Gastroesophageal sphincter (tissue), 4 donors: ENCODE measurements around the gene MRGPRG. TPM values are rescaled to one million over a fixed set of nuclear protein-coding genes. Genes with fewer than 3 reads are reported as not detected.

Experiments used
- ATAC-seq: fragments of 150-250 bp; one replicate; pipeline ENCODE4 v1.9.1; 2016; ENCODE audit warnings: mild to moderate bottlenecking, moderate library complexity
- H3K27ac ChIP-seq, 4 donors: fragments of 200-600 bp; sonication (generic) in 3 of 4; 1 replicate in 3 of 4; 2 replicates in 1 of 4; pipeline ENCODE4 v1.5.1; 2016 to 2019
- H3K27me3 ChIP-seq: fragments of 200-600 bp; sonication (generic); one replicate; pipeline ENCODE4 v1.5.1; 2019
- H3K36me3 ChIP-seq, 2 donors: fragments of 200-600 bp; sonication (generic); one replicate each; pipeline ENCODE4 v1.5.1; 2019; ENCODE audit warnings: control low read depth in 1 of 2
- H3K4me1 ChIP-seq, 3 donors: fragments of 200-600 bp; sonication (generic); 1 replicate in 2 of 3; 2 replicates in 1 of 3; pipeline ENCODE4 v1.5.1; 2016 to 2019; ENCODE audit warnings: control low read depth in 2 of 3
- H3K4me3 ChIP-seq, 2 donors: fragments of 200-600 bp; sonication (generic); one replicate each; pipeline ENCODE4 v1.5.1; 2019; ENCODE audit warnings: mild to moderate bottlenecking in 1 of 2, moderate library complexity in 1 of 2
- H3K9me3 ChIP-seq, 3 donors: fragments of 200-600 bp; sonication (generic); one replicate each; pipeline ENCODE4 v1.5.1; 2017 to 2019; ENCODE audit warnings: control low read depth in 2 of 3
- CTCF ChIP-seq, 4 experiments: fragments of 200-600 bp in 2 of 4; fragments of 450-650 bp in 2 of 4; sonication (generic) in 1 of 4; IDR thresholded peaks; one replicate each; pipeline ENCODE4 v1.5.1; 2017 to 2019; ENCODE audit warnings: antibody characterized with exemption in 4 of 4, mild to moderate bottlenecking in 2 of 4, moderate library complexity in 2 of 4
- EP300 ChIP-seq: sonication (generic); formaldehyde crosslinking; IDR thresholded peaks from one replicate; pipeline ENCODE4 v1.6.1; 2017; ENCODE audit warnings: antibody characterized with exemption, mild to moderate bottlenecking
- POLR2A ChIP-seq, 2 donors: fragments of 450-650 bp; IDR thresholded peaks; one replicate each; pipeline ENCODE4 v1.6.1; 2017; ENCODE audit warnings: antibody characterized with exemption in 2 of 2, mild to moderate bottlenecking in 2 of 2, moderate library complexity in 1 of 2
- POLR2AphosphoS5 ChIP-seq: sonication (generic); formaldehyde crosslinking; IDR thresholded peaks from one replicate; pipeline ENCODE4 v1.6.1; 2017; ENCODE audit warnings: antibody characterized with exemption
- WGBS, 2 donors: methylation state at CpG; one replicate each; pipeline ENCODE4 v1.1.5; 2018; ENCODE audit warnings: low coverage in 1 of 2; 5-methylcytosine and 5-hydroxymethylcytosine counted together
- total RNA-seq, 4 donors: library from RNA; depleted of rRNA; stranded (reverse); fragments of >200 nt; gene quantifications; one replicate each; pipeline ENCODE4 v1.1.0, GENCODE V29; 2016

Gene MRGPRG
- total RNA-seq, 4 donors from 2014 or later, result not detected

- no peak overlapping the region for H3K27ac ChIP-seq
- H3K36me3 ChIP-seq, result no peaks in the 10 kb centered on the region
- ATAC-seq, result no peak
- peaks cover 0 to 9% (median 1%) of the 10 kb centered on the region in 3 donors for H3K9me3 ChIP-seq
- no peaks in the 10 kb centered on the region for H3K27me3 ChIP-seq
- H3K4me3 ChIP-seq, result no peak overlapping the region
- no peaks in the 10 kb centered on the region for H3K4me1 ChIP-seq
- TF ChIP-seq POLR2A (IDR thresholded peaks at IDR 0.05), result no peak
- no peak for TF ChIP-seq POLR2AphosphoS5
- no peak for TF ChIP-seq CTCF (IDR thresholded peaks at IDR 0.05)
These were observed 42.1 kb downstream of the MRGPRG start for GRCh38 chr11:3176487-3176886.

- H3K4me1 ChIP-seq, result peaks cover 0 to 5% (median 4%) of the 10 kb centered on the region in 3 donors
- H3K27me3 ChIP-seq, result no peaks in the 10 kb centered on the region
- H3K27ac ChIP-seq, result no peak overlapping the region
- ATAC-seq, result no peak
- no peaks in the 10 kb centered on the region for H3K36me3 ChIP-seq
- no peak overlapping the region for H3K4me3 ChIP-seq
- peaks cover 0 to 9% (median 1%) of the 10 kb centered on the region in 3 donors for H3K9me3 ChIP-seq
- TF ChIP-seq POLR2AphosphoS5, result no peak
- no peak for TF ChIP-seq CTCF (IDR thresholded peaks at IDR 0.05)
- TF ChIP-seq POLR2A (IDR thresholded peaks at IDR 0.05), result no peak
- TF ChIP-seq EP300, result no peak
These were observed 43.4 kb downstream of the MRGPRG start for GRCh38 chr11:3175194-3175593.

DNA sequence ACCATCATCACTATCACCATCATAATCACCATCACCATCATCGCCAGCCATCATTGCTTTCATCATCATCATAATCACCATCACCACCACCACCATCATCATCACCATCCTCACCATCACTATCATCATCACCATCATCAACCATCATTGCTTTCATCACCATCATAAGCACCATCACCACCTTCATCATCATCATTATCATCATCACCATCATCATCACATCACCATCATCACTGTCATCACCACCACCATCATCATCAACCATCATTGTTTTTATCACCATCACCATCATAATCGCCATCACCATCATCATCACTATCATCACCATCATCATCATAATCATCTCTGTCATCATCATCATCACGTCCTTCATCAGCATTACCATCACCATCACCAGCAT is 44.2 kb downstream of the MRGPRG start:
- Histone ChIP-seq H3K4me1 (peaks cover 0 to 13% (median 10%) of the 10 kb centered on the region in 3 donors), H3K36me3 (no peaks in the 10 kb centered on the region), H3K27me3 (no peaks in the 10 kb centered on the region), H3K4me3 (no peak overlapping the region), H3K9me3 (peaks cover 0 to 9% (median 1%) of the 10 kb centered on the region in 3 donors), H3K27ac (no peak overlapping the region)
- WGBS, 2 donors, result 92 to 100% methylated on average over 3 of the region's 3 CpGs
- ATAC-seq, result no peak
- no peak for TF ChIP-seq POLR2AphosphoS5
- no peak for TF ChIP-seq POLR2A (IDR thresholded peaks at IDR 0.05)
- TF ChIP-seq EP300, result no peak
- TF ChIP-seq CTCF (IDR thresholded peaks at IDR 0.05), result no peak

- H3K36me3 ChIP-seq, result no peaks in the 10 kb centered on the region
- no peaks in the 10 kb centered on the region for H3K27me3 ChIP-seq
- no peak for ATAC-seq
- no peak overlapping the region for H3K4me3 ChIP-seq
- H3K4me1 ChIP-seq, result peaks cover 0 to 19% (median 13%) of the 10 kb centered on the region in 3 donors
- H3K27ac ChIP-seq, result no peak overlapping the region
- 95 to 100% methylated on average over 2 of the region's 2 CpGs for WGBS, 2 donors
- TF ChIP-seq POLR2A (IDR thresholded peaks at IDR 0.05) (no peak), EP300 (no peak), CTCF (IDR thresholded peaks at IDR 0.05) (no peak), POLR2AphosphoS5 (no peak)
- H3K9me3 ChIP-seq, result peaks cover 0 to 9% (median 1%) of the 10 kb centered on the region in 3 donors
These were observed 44.8 kb downstream of the MRGPRG start for GRCh38 chr11:3173795-3174194.

- Histone ChIP-seq H3K36me3 (no peaks in the 10 kb centered on the region), H3K27me3 (no peaks in the 10 kb centered on the region), H3K27ac (no peak overlapping the region), H3K9me3 (peaks cover 0 to 9% (median 1%) of the 10 kb centered on the region in 3 donors), H3K4me1 (peaks cover 0 to 21% (median 13%) of the 10 kb centered on the region in 3 donors), H3K4me3 (no peak overlapping the region)
- TF ChIP-seq EP300, result no peak
- no peak for TF ChIP-seq CTCF (IDR thresholded peaks at IDR 0.05)
- TF ChIP-seq POLR2A (IDR thresholded peaks at IDR 0.05), result no peak
- no peak for TF ChIP-seq POLR2AphosphoS5
- ATAC-seq, result no peak
- 88 to 90% methylated on average over 1 to 2 of the region's 12 CpGs for whole genome bisulfite sequencing, 2 donors
These were observed 46.6 kb downstream of the MRGPRG start for GRCh38 chr11:3171931-3172560.
